Adipocyte (in vitro differentiated cells): Measurements from ENCODE around the gene CD2AP.
"Not testable (repeated sequence)": the region's sequence is repeated elsewhere in the genome, so short reads cannot be mapped to it uniquely, and the experiment has no call there.

ENCODE experiments used
- DNase-seq: peaks from one replicate; pipeline ENCODE4 v3.0.0-alpha.2; 2015; ENCODE audit warnings: low read depth
- H3K27me3 ChIP-seq: replicated peaks from 2 replicates; pipeline ENCODE4 v1.7.0; 2013; ENCODE audit warnings: mild to moderate bottlenecking, low read length, moderate library complexity; ENCODE audit not compliant: control insufficient read depth, insufficient read depth
- H3K36me3 ChIP-seq: 2 replicates; pipeline ENCODE4 v1.7.0; 2013; ENCODE audit warnings: low read length, mild to moderate bottlenecking, moderate library complexity; ENCODE audit not compliant: control insufficient read depth, insufficient read depth, severe bottlenecking
- H3K4me1 ChIP-seq: 2 replicates; pipeline ENCODE4 v1.7.0; 2013; ENCODE audit warnings: mild to moderate bottlenecking, low read length, moderate library complexity; ENCODE audit not compliant: control insufficient read depth, insufficient read depth
- H3K4me3 ChIP-seq: 2 replicates; pipeline ENCODE4 v1.7.0; 2013; ENCODE audit warnings: mild to moderate bottlenecking, low read length, moderate library complexity
- H3K9ac ChIP-seq: 2 replicates; pipeline ENCODE4 v1.7.0; 2013; ENCODE audit warnings: mild to moderate bottlenecking, low read length, moderate library complexity
- H3K9me3 ChIP-seq: 2 replicates; pipeline ENCODE4 v1.7.0; 2013; ENCODE audit warnings: mild to moderate bottlenecking, low read length, moderate library complexity; ENCODE audit not compliant: control insufficient read depth

CD2AP gene

GRCh38 chr6:47477497-47478232 lies at the start of gene CD2AP:
Gene CD2AP (plus strand): TSS chr6:47477789. CDS start chr6:47478245, 456 bp downstream.
- Histone ChIP-seq H3K4me1 (peaks cover 21% of the 10 kb centered on the region), H3K9me3 (no peaks in the 10 kb centered on the region), H3K9ac (peak within 1 kb of the TSS; percentile 93), H3K4me3 (peak within 1 kb of the TSS; percentile 96), H3K27me3 (no peaks in the 10 kb centered on the region), H3K36me3 (no peaks in the 10 kb centered on the region)
- peak; percentile 95 for DNase-seq

GRCh38 chr6:47428288-47428687 lies 49.3 kb upstream of the CD2AP start:
- Histone ChIP-seq H3K9me3 (peaks cover 18% of the 10 kb centered on the region), H3K9ac (no peak overlapping the region), H3K27me3 (no peaks in the 10 kb centered on the region), H3K4me1 (no peaks in the 10 kb centered on the region), H3K4me3 (no peak overlapping the region), H3K36me3 (no peaks in the 10 kb centered on the region)
- DNase-seq: no peak

GRCh38 chr6:47428746-47429664 lies 48.6 kb upstream of the CD2AP start:
- Histone ChIP-seq H3K9me3 (peaks cover 18% of the 10 kb centered on the region), H3K36me3 (no peaks in the 10 kb centered on the region), H3K27me3 (no peaks in the 10 kb centered on the region), H3K4me3 (no peak overlapping the region), H3K4me1 (no peaks in the 10 kb centered on the region), H3K9ac (no peak overlapping the region)
- DNase-seq: no peak

GRCh38 chr6:47434372-47435253 lies 43.0 kb upstream of the CD2AP start:
- DNase-seq: no peak
- Histone ChIP-seq H3K9me3 (peaks cover 14% of the 10 kb centered on the region), H3K9ac (no peak overlapping the region), H3K4me3 (no peak overlapping the region), H3K4me1 (no peaks in the 10 kb centered on the region), H3K27me3 (no peaks in the 10 kb centered on the region), H3K36me3 (no peaks in the 10 kb centered on the region)

- Histone ChIP-seq H3K4me1 (no peaks in the 10 kb centered on the region), H3K9ac (no peak overlapping the region), H3K4me3 (no peak overlapping the region), H3K9me3 (peaks cover 9% of the 10 kb centered on the region), H3K36me3 (no peaks in the 10 kb centered on the region), H3K27me3 (no peaks in the 10 kb centered on the region)
- no peak for DNase-seq
These were observed 42.4 kb upstream of the CD2AP start for GRCh38 chr6:47435254-47435612.

- no peaks in the 10 kb centered on the region for H3K27me3 ChIP-seq
- H3K4me1 ChIP-seq: no peaks in the 10 kb centered on the region
- peaks cover 4% of the 10 kb centered on the region for H3K9me3 ChIP-seq
- H3K36me3 ChIP-seq: no peaks in the 10 kb centered on the region
- H3K9ac ChIP-seq: no peak overlapping the region
- H3K4me3 ChIP-seq: no peak overlapping the region
- DNase-seq: no peak
These were observed 40.0 kb upstream of the CD2AP start for GRCh38 chr6:47437592-47437991.

GRCh38 chr6:47438481-47439347 lies 38.9 kb upstream of the CD2AP start:
- Histone ChIP-seq H3K4me3 (no peak overlapping the region), H3K9me3 (peaks cover 4% of the 10 kb centered on the region), H3K4me1 (no peaks in the 10 kb centered on the region), H3K36me3 (no peaks in the 10 kb centered on the region), H3K27me3 (no peaks in the 10 kb centered on the region), H3K9ac (no peak overlapping the region)
- DNase-seq: no peak

- no peak for DNase-seq
- no peaks in the 10 kb centered on the region for H3K4me1 ChIP-seq
- no peaks in the 10 kb centered on the region for H3K27me3 ChIP-seq
These were observed 38.3 kb upstream of the CD2AP start for GRCh38 chr6:47439348-47439668.

GRCh38 chr6:47440719-47441118 lies 36.9 kb upstream of the CD2AP start:
- DNase-seq: no peak
- Histone ChIP-seq H3K27me3 (no peaks in the 10 kb centered on the region), H3K36me3 (no peaks in the 10 kb centered on the region), H3K4me3 (no peak overlapping the region), H3K9me3 (no peaks in the 10 kb centered on the region), H3K4me1 (no peaks in the 10 kb centered on the region), H3K9ac (no peak overlapping the region)

More at GRCh38 chr6:47439348-47439668, 38.3 kb upstream of the CD2AP start:
- Histone ChIP-seq H3K4me3 (no peak overlapping the region), H3K9me3 (peaks cover 4% of the 10 kb centered on the region), H3K36me3 (no peaks in the 10 kb centered on the region), H3K9ac (no peak overlapping the region)

- not testable (repeated sequence) for H3K36me3 ChIP-seq, H3K27me3 ChIP-seq, DNase-seq, H3K4me3 ChIP-seq, H3K9me3 ChIP-seq, H3K9ac ChIP-seq, H3K4me1 ChIP-seq
These were observed 32.6 kb upstream of the CD2AP start for GRCh38 chr6:47444964-47445363.
